ENCODE data around the gene FOXS1.

FOXS1 gene

DNA sequence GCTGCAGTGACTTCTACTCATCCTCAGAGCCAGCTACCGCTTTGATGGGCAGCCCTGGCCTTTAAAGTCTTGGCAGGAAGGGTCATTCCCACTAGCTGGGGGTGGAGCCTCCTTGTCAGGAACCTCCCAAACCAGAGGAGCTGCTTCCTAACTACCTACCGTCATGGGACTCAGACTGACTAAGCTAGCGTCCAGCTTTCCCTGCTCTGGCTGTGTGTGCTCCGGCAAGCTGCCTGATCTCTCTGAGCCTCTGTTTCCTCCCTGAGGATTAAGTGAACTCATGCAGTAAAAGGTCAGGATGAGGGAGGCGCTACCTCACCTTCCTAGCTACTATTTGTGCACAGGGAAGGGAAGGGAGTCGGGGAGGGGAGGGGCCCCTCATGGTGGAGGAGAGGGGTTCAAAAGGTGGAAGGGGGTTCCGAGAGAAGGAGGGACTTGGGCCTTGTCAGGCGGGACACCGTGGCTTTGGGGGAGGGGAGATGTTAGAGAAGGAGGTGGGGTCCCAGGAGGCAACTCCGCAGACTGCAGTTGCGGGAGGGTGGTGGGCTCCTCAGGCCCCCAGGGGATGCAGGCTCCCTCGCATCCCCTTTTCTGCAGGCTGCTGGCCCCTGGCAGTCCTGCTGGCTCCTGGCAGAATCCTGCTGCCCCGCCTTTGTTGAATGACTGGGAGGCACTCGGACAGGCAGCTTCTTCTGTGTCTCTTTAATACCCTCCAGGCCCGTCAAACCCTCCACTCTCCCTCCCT is 15.2 kb upstream of the FOXS1 start:
- peak; percentile 62 for DNase-seq

DNA sequence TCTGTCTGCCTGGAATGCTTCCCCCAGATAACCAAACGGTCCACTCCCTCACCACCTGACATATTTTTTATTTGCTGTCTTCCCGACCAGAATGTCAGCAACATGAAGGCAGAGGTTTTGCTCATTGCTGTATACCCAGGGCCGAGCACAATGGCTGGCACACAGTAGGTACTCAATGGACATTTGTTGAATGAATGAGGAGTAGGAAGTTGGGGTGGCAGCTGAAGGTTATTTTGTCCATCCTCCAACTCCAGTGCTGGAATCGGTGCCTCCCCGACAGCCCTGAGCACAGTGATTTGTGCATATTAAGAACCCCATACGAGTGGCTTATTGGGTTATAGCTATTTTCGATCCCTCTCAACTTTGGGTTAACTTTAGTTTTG is 14.6 kb upstream of the FOXS1 start:
- DNase-seq: no peak

DNA sequence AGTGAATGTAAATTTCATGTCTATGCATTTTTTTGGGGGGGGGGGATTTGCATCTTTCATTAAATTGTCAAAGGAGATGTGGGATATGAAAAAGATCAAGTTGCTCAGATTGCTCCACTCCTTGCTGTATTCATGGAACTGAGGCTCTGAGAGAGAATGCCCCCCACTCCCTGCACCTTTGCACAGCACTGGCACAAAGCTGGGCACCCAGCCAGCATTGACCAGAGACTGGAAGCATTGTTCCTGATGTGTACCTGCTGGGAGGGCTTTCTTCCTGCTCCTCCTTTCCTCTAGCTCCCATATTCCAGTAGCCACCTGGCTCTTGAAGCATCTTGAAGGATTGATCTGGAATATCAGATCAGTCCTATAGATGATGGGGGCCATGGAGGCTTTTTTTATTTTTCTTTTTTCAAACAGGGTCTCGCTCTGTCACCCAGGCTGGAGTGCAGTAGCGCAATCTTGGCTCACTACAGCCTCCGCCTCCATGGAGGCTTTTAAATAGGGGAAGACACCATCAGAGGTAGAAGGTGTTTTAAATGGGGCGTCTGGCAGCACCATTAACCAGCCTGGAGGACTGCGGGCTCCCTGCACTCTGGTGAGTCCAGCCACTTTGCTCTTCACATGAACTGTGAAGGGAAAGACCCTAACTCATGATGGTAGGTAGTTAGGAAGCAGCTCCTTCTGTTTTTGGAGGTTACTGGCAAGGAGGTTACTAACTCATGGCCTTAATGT is 14.0 kb upstream of the FOXS1 start:
- DNase-seq: no peak

DNA sequence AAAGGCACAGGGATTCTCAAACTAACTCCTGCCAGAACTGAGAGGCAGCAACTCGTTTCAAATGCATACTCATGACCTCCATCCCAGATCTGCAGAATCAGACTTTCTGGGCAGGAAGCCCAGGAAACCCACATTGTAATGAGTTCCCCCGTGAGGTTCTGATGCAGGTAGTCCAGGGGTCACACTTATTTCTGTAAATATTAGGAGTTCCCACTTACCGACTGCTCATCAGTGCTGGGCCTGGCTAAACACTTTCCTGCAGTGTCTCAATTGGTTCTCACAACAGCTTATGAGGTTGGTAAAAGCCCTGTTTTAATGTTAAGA is 13.3 kb upstream of the FOXS1 start:
- DNase-seq: no peak

DNA sequence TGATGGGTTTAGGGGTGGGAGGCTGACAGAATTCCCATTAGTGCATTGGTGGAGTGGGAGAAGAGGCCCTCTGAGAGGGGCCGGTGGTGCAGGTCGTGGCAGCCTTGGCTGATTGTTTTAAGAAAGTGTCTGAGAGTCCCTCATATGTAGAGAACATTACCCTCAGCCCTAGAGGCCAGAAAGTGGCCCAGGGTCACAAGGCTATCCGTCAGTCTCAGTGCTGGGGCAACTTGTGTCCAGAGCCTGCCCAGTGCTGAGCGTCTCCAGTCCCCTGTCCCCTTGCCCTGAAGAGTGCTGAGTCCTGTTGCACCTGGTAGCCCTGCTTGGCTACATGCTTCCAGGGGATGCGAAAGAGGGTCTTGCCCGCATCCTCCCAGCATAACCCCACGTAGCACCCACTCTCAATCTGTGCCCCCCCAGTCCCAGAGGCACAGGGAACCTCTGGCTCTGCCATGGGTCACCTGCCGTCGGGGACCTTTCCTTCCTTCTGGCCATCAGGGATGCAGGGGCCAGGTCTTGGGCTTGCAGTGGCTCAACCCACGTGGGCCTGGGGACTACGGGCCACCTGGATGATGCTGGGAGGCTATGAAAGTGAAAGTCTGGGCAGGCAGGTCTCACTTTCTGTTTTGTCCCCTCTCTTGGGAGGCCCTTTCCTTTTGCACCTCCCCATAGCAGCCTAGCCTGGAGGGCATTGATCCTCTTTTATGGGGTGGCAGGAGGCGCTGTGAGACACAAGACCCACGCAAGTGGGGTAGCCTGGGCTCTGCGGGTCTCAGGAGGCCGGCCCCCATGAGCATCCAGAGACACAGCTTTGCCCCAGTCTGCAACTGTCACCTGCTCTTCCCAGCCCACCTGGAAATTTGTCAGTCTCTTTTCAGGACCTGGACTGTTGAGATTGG is 12.7 kb upstream of the FOXS1 start:
- no peak for DNase-seq

DNA sequence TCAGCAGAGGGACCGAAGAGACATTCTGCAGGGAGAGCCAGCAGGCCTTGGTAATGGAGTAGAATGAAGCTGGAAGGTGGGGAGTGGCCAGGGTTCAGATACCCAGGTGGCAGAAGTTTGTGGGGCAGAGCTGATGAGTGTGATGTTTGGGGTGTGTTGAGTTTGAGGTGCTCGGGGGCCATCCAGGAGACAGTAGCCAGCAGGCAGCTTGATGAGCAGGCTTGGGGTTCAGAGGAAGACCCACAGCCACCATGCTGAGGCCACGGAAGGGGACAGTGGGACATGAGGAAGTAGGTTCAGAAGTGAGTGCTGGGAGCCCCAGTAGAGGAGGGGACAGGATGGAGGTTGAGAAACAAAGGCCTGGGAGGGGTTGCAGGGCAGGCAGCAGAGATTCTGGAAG is 11.1 kb upstream of the FOXS1 start:
- DNase-seq: no peak

DNA sequence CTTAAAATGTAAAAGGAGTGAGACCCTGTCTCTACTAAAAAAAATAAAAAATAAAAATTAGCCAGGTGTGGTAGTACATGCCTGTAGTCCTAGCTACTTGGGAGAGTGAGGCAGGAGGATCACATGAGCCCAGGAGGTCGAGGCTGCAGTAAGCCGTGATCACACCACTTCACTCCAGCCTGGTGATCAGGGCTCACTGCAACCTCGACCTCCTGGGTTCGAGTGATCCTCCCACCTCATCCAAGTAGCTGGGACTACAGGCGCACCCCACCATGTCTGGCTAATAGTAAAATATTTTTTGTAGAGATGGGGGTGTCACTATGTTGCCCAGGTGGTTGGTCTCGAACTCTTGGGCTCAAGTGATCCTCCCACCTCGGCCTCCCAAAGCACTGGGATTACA is 8.1 kb upstream of the FOXS1 start:
- no peak for DNase-seq

- no peak for DNase-seq
Measured at GRCh38 chr20:31851240-31851955, 6.0 kb upstream of the FOXS1 start.

GRCh38 chr20:31849306-31849930 is 4.0 kb upstream of the FOXS1 start:
- no peak for DNase-seq

DNA sequence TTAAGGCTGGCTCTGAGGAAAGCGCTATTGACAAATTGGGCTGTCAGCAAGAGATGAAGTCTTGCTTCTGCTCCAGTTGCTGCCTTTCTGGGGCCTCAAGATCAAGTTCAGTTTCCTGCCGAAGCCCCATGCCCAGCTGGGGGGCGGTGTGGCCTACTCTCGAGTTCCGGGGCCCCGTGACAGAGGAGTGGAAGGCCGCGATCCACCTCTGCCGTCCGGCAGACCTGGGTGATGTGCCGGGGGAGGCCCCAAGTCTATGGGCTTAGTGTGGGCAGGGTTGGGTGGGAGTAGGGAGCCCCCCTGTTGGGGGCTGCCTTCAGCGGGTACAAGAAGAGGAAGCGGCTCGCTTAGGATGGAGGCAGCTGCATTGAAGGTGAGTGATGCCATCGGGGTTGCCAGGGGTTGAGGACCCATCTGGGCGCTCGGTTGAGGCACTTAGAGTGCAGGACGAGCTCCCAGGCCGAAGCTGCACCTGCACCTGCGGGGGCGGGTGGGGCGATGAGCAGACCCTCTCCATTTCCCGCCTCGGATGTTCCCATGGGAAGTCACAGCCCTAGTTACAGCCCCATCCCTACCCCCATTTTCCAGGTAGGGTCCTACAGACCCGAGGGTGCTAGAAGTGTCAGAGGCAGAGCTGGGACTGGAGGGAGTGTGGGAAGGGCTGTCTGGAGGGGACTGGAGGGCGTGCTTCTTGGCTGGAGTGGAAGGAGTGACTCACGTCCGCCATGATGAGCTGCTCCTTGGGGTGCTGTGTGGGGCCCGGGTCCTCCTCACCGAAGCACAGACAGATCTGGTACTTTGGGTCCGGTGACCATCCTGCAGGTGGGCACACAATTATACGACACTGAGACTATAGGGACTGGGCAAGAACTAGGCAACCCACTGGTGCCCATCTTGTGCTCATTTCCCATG is 2.9 kb upstream of the FOXS1 start:
- DNase-seq: no peak

- no peak for DNase-seq
Measured at GRCh38 chr20:31846793-31847138, 1.4 kb upstream of the FOXS1 start.

- no peak for DNase-seq
Measured at GRCh38 chr20:31844737-31845299, 586 bp downstream of the FOXS1 start.

GRCh38 chr20:31843881-31844280 is 1.5 kb downstream of the FOXS1 start:
- DNase-seq: no peak

- no peak for DNase-seq
Measured at GRCh38 chr20:31843288-31843687, 2.1 kb downstream of the FOXS1 start.

DNA sequence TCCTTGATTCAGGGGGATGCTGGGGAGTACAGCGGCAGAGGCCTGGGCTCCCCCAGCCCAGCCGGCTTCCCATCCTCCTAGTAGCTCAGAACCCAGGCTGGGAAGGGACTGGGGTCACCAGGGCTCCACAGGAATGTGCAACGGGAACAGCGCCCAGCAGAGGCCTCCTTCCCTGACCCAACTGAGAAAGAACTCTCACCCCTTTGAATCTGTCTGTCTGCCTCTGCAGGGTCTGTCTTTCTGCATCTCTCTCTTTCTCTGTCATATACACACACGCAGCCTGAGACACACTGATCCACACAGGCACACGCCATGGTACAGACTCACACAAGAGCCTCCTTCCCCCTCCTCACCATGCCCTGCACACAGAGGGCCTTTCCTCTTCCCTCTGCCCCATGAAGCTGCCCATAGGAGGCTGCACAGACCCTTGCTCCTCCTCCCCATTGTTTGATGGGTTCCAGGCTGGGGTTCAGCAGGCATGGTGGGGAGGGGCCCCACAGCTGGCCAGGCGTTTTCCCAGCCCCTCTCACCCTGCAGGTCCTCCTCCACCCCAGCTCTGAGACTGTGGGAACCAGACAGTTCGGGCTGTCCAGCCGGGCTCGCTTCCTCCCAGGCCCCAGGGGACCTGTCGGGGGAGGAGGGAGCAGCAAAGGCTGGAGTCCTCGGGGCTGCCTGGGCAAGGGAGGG is 2.8 kb downstream of the FOXS1 start:
- no peak for DNase-seq

- no peak for DNase-seq
Measured at GRCh38 chr20:31841928-31842327, 3.5 kb downstream of the FOXS1 start.

GRCh38 chr20:31840906-31841816 is 4.2 kb downstream of the FOXS1 start:
- no peak for DNase-seq

DNA sequence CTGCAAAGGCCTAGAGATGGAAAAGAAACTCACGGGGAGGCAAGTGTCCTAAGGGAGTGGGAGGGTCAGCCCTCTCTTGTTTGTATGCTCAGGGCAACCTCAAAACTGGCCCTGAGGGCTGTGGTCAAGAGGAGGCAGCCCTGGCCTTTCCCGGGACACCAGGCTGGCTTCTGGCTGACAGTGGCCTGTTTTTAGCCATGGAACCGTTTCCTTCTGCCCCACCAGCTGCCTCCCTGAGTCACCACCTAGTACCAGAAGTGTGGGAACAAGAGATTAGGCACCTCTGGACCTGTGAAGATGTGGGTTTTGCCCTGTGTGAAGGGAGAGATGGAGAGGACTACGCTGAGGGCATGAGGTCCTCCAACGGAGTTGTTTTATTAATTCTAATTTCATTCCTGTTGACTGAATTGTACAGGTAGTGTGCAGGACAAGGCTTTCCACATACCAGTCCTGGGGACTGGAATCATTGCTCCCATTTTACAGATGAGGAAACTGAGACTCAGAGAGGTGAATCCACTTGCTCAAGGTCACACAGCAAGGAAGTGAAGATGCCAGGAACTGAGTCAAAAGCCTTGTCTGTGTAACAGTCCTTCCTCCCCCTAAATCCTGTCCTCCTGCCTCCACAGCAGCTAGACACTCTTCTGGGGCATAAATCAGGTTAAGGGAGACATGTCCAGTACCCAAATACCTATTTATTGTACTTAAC is 5.5 kb downstream of the FOXS1 start:
- no peak for DNase-seq

All from 8988T (cell line).